Endometrium (tissue), 2 donors: ENCODE measurements around the gene VRTN.

ENCODE experiments used
- FAIRE-seq: peaks from 2 replicates; lab custom pipeline; 2012; peaks lifted over from hg19 to GRCh38; lab: Jason Lieb, UNC
- donor health status: control.
- donor health status: control.

The VRTN gene

GRCh38 chr14:74395094-74395493, 46.8 kb downstream of the VRTN start:
- FAIRE-seq: no peak

DNA sequence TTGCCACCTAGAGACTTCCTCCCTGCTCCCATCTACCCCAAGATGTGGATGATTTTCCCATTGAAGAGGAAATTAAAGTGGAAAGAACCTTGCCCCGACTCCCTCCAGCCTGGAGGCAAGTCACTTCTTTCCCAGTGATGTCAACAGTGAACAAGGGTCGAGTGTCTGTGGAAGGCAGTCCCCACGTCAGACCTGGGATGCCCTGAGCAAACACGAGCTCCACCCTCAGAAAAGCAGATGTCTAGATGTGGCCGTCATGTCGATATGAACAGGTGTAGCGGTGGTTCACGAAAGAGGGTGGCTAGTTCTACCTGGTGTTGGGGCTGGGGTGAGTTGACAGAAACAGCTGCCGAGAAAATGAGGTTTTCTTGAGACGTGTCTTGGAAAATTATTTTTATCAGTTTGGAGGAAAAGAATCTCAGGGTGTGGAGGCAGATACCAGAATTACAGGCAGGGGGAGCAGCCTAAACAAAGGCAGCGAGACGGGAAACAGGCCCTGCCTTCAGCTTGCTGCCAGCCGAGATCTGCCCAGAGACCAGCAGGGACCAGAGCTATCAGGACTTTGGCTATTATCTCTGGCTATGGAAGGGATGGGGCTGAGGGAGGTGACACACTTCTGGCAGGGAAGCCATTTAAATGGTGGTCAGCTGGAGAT, 51.9 kb downstream of the VRTN start:
- FAIRE-seq: no peak

- no peak for FAIRE-seq
Measured at GRCh38 chr14:74400919-74401503, 52.7 kb downstream of the VRTN start.

- no peak for FAIRE-seq
Measured at GRCh38 chr14:74401504-74402241, 53.4 kb downstream of the VRTN start.

GRCh38 chr14:74402401-74403251, 54.4 kb downstream of the VRTN start:
- FAIRE-seq: no peak

GRCh38 chr14:74403619-74404417, 55.5 kb downstream of the VRTN start:
- no peak for FAIRE-seq

GRCh38 chr14:74404435-74404834, 56.2 kb downstream of the VRTN start:
- no peak for FAIRE-seq

- FAIRE-seq: no peak
Measured at GRCh38 chr14:74405663-74406062, 57.4 kb downstream of the VRTN start.

- FAIRE-seq: no peak
Measured at GRCh38 chr14:74407021-74407800, 58.9 kb downstream of the VRTN start.

DNA sequence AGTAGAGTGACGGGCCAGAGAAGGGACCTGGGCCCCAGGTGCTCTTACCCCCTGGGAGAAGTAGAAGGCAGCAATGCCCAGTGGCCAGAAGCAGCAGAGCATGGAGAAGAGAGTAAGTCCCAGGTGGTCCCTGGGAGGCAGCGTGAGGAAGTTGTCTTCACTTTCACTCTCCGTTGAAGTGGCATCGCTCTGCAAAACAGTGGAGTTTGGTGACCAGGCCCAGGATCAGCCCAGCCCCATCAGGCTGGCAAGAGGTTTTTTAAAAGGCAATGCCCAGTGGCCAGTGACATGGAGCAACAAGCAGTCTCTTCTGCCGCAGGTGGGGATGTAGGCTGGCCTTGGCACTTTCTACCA, 59.5 kb downstream of the VRTN start:
- no peak for FAIRE-seq

DNA sequence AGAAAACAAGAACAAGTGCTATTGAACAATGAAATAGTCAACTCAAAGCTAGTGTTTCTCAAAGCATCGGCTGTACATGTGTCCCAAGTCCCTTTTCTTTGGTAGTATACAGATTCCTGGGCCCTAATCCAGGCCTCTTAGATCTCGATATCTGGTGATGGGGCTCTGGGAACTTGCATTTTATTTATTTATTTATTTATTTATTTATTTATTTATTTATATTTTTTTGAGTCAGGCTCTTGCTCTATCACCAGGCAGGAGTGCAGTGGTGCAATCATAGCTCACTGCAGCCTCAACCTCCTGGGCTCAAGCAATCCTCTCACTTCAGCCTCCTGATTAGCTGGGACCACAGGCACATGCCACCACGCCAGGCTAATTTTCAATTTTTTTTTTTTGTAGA, 60.6 kb downstream of the VRTN start:
- no peak for FAIRE-seq

DNA sequence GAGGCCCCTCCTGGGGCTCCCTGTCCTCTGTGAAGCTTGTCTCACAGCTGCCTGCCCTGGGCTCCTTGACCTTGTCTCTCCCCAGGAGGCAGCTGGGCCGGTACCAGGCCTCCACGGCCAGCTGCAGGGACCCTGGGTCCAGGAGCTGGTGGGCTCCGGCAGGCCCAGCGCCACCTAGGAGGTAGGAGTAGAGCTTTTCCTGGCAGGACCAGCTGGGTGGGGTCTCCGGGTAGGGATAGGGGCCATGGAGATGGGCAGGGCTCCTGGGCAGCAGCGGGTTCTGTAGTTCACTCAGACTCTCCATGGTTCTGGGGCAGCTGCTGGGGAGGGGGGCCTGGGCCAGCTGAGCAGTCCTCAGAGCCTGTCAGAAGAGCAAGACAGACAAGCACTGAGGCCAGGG, 61.2 kb downstream of the VRTN start:
- no peak for FAIRE-seq
